K562 (cell line): ENCODE measurements around the gene CHRDL2. TPM values are rescaled to one million over a fixed set of nuclear protein-coding genes. Genes with fewer than 3 reads are reported as not detected.
A peak's percentile ranks its signal among the peaks of the same experiment; 100 is the strongest.

Experiments used
- AFF4 ChIP-seq: sonication (generic); formaldehyde crosslinking; IDR thresholded peaks from 2 replicates; pipeline ENCODE4 v1.8.0; 2023; ENCODE audit warnings: mild to moderate bottlenecking, missing genetic modification reagents
- CBX8 ChIP-seq: fragments of 200-600 bp; sonication (generic); IDR thresholded peaks from 2 replicates; pipeline ENCODE4 v1.6.1; 2012; ENCODE audit warnings: borderline replicate concordance, mixed run types, low read depth, mild to moderate bottlenecking, moderate library complexity, mixed read lengths, low read length, control low read depth, inconsistent platforms; ENCODE audit not compliant: poor library complexity, severe bottlenecking; ENCODE audit errors: extremely low read depth
- PKNOX1 ChIP-seq: fragments of 450-650 bp; IDR thresholded peaks from 2 replicates; pipeline ENCODE4 v1.6.1; 2016
- POLR2AphosphoS5 ChIP-seq: IDR thresholded peaks from 2 replicates; pipeline ENCODE4 v1.6.1; 2011; ENCODE audit warnings: mild to moderate bottlenecking, low read depth, low read length, moderate library complexity; ENCODE audit not compliant: control insufficient read depth, insufficient read depth
- TOE1 ChIP-seq, 2 experiments: fragments of 450-650 bp in 1 of 2; sonication (generic) in 1 of 2; formaldehyde crosslinking in 1 of 2; IDR thresholded peaks; 2 replicates each; pipeline versions ENCODE4 v1.7.1 to v1.8.0; 2016 to 2022; ENCODE audit warnings: borderline replicate concordance in 2 of 2, mild to moderate bottlenecking in 2 of 2, antibody characterized with exemption in 1 of 2, inconsistent platforms in 1 of 2, low read depth in 1 of 2, missing genetic modification reagents in 1 of 2, moderate library complexity in 1 of 2
- ZBTB40 ChIP-seq, 2 experiments: fragments of 450-650 bp in 1 of 2; sonication (generic) in 1 of 2; formaldehyde crosslinking in 1 of 2; IDR thresholded peaks; 2 replicates each; pipeline versions ENCODE4 v1.7.1 to v1.9.0; 2016 to 2022; ENCODE audit warnings: inconsistent platforms in 1 of 2, mild to moderate bottlenecking in 1 of 2, missing genetic modification reagents in 1 of 2
- polyA plus RNA-seq, 8 experiments: library from polyadenylated mRNA; depleted of rRNA in 4 of 8; stranded (reverse) in 5 of 8; unstranded in 3 of 8; fragments of >200 nt; fragmentation: Nextera tagmentation in 2 of 8; fragmentation: Illumina TruSeq in 1 of 8; extraction: Ambion mirVana in 2 of 8; extraction: Trizol in 1 of 8; gene quantifications; 2 replicates each; pipeline versions ENCODE4 v1.2.1 to v1.2.3, GENCODE V29; 2011 to 2014; ENCODE audit warnings: inconsistent platforms in 1 of 8, missing spikeins in 1 of 8
- total RNA-seq, 7 experiments: library from RNA; depleted of rRNA in 6 of 7; stranded (reverse); fragments of >200 nt in 6 of 7; fragmentation: Illumina TruSeq in 2 of 7; extraction: Trizol in 2 of 7; gene quantifications; 2 replicates each; pipeline versions ENCODE4 v1.2.1 to v1.2.3, GENCODE V29; 2011 to 2021; ENCODE audit warnings: low replicate concordance in 1 of 7

CHRDL2 gene
- total and polyA plus RNA-seq, 9 of the 15 experiments (the other 6 are each of a cell fraction or from before 2014, with no cell fraction given): not detected

- TF ChIP-seq ZBTB40 (IDR thresholded peaks at IDR 0.05) (peak; percentile 60; the same call in 1 of the 2 replicates), ZBTB40 (CRISPR knock-in tag; IDR thresholded peaks at IDR 0.05) (peak; percentile 45), TOE1 (IDR thresholded peaks at IDR 0.05; ENCODE audit: borderline replicate concordance) (no peak), TOE1 (CRISPR knock-in tag; IDR thresholded peaks at IDR 0.05; ENCODE audit: borderline replicate concordance, low read depth) (peak; percentile 63; the same call in 1 of the 2 replicates), AFF4 (CRISPR knock-in tag) (0 out of 2 replicates have a peak, but pooled peaks have one; percentile 54), POLR2AphosphoS5 (0 out of 2 replicates have a peak, but pooled peaks have one; percentile 21), CBX8 (no peak), PKNOX1 (0 out of 2 replicates have a peak, but pooled peaks have one; percentile 27)
These were observed 18.1 kb upstream of the CHRDL2 start (continued) for GRCh38 chr11:74749127-74749964.
